GM23338 (cell line): ENCODE data around the gene EEF1AKMT4. TPM values are rescaled to one million over a fixed set of nuclear protein-coding genes. Genes with fewer than 3 reads are reported as not detected.

ENCODE experiments used
- ATAC-seq: fragments of 200-7000 bp; cut with Tn5 transposase; 3 replicates; pipeline ENCODE4 v1.9.1; 2020
- DNase-seq: peaks from one replicate; pipeline ENCODE4 v3.0.0-alpha.2; 2015; ENCODE audit warnings: low spot score
- H2AFZ ChIP-seq: fragments of 200-600 bp; sonication (generic); 2 replicates; pipeline ENCODE4 v1.8.0; 2016; ENCODE audit warnings: antibody characterized with exemption, mild to moderate bottlenecking, moderate library complexity
- H3F3A ChIP-seq: fragments of 200-600 bp; sonication (generic); replicated peaks from 2 replicates; pipeline ENCODE4 v1.8.0; 2017; ENCODE audit warnings: antibody characterized with exemption, mixed run types, low read depth
- H3K27ac ChIP-seq: fragments of 200-600 bp; sonication (generic); 2 replicates; pipeline ENCODE4 v1.6.1; 2016; ENCODE audit warnings: low read depth
- H3K27me3 ChIP-seq: fragments of 200-600 bp; sonication (generic); 2 replicates; pipeline ENCODE4 v1.8.0; 2016; ENCODE audit warnings: mild to moderate bottlenecking, mixed run types, moderate library complexity; ENCODE audit not compliant: insufficient read depth
- H3K36me3 ChIP-seq: fragments of 200-600 bp; sonication (generic); 2 replicates; pipeline ENCODE4 v1.8.0; 2016; ENCODE audit warnings: mild to moderate bottlenecking; ENCODE audit not compliant: insufficient read depth
- H3K4me1 ChIP-seq: fragments of 200-600 bp; sonication (generic); 2 replicates; pipeline ENCODE4 v1.8.0; 2016; ENCODE audit warnings: mild to moderate bottlenecking, moderate library complexity; ENCODE audit not compliant: insufficient read depth
- H3K4me2 ChIP-seq: fragments of 200-600 bp; sonication (generic); 2 replicates; pipeline ENCODE4 v1.7.1; 2017; ENCODE audit warnings: mixed run types
- H3K4me3 ChIP-seq: fragments of 200-600 bp; sonication (generic); 2 replicates; pipeline ENCODE4 v1.6.1; 2016; ENCODE audit warnings: mixed run types
- H3K79me2 ChIP-seq: fragments of 200-600 bp; sonication (generic); replicated peaks from 2 replicates; pipeline ENCODE4 v1.8.0; 2017; ENCODE audit warnings: mild to moderate bottlenecking; ENCODE audit not compliant: insufficient read depth
- H3K9me2 ChIP-seq: fragments of 200-600 bp; sonication (generic); 2 replicates; pipeline ENCODE4 v1.8.0; 2017; ENCODE audit not compliant: insufficient read depth
- H4K20me1 ChIP-seq: fragments of 200-600 bp; sonication (generic); replicated peaks from 2 replicates; pipeline ENCODE4 v1.8.0; 2017; ENCODE audit warnings: mild to moderate bottlenecking; ENCODE audit not compliant: insufficient read depth
- H3K27ac Mint-ChIP-seq: 2 replicates; pipeline ENCODE4 v1.8.0; 2020; ENCODE audit warnings: inconsistent platforms, mild to moderate bottlenecking, moderate library complexity, mixed read lengths
- H3K27me3 Mint-ChIP-seq: 3 replicates; pipeline ENCODE4 v1.8.0; 2022; ENCODE audit warnings: low read depth, mild to moderate bottlenecking, moderate library complexity, mixed read lengths, inconsistent platforms; ENCODE audit not compliant: insufficient read depth, poor library complexity
- H3K36me3 Mint-ChIP-seq: 3 replicates; pipeline ENCODE4 v1.8.0; 2021; ENCODE audit warnings: low read depth, mild to moderate bottlenecking, inconsistent platforms, moderate library complexity, mixed read lengths
- H3K4me1 Mint-ChIP-seq: 3 replicates; pipeline ENCODE4 v1.8.0; 2020; ENCODE audit warnings: mild to moderate bottlenecking, inconsistent platforms, mixed read lengths
- H3K4me3 Mint-ChIP-seq: 3 replicates; pipeline ENCODE4 v1.8.0; 2021; ENCODE audit warnings: moderate library complexity, mild to moderate bottlenecking, inconsistent platforms, mixed read lengths
- H3K9me3 Mint-ChIP-seq: 3 replicates; pipeline ENCODE4 v1.8.0; 2020; ENCODE audit warnings: moderate library complexity, mild to moderate bottlenecking, inconsistent platforms, mixed read lengths
- CTCF ChIP-seq, 2 experiments: fragments of 200-600 bp in 1 of 2; sonication (generic) in 1 of 2; conservative IDR thresholded peaks; 2 replicates each; pipeline versions ENCODE4 v1.5.1 to v1.6.1; 2016 to 2017; ENCODE audit warnings: antibody characterized with exemption in 2 of 2, low read depth in 2 of 2, mild to moderate bottlenecking in 2 of 2, moderate library complexity in 1 of 2
- ETS1 ChIP-seq: IDR thresholded peaks from 2 replicates; pipeline ENCODE4 v1.6.1; 2016; ENCODE audit warnings: antibody characterized with exemption
- EZH2 ChIP-seq: fragments of 200-600 bp; sonication (generic); IDR thresholded peaks from one replicate; pipeline ENCODE4 v1.8.0; 2017; ENCODE audit warnings: antibody characterized with exemption, mild to moderate bottlenecking, low read depth; ENCODE audit not compliant: unreplicated experiment
- EZH2phosphoT487 ChIP-seq: fragments of 200-600 bp; sonication (generic); IDR thresholded peaks from one replicate; pipeline ENCODE4 v1.8.1; 2018; ENCODE audit warnings: antibody characterized with exemption; ENCODE audit not compliant: unreplicated experiment
- NANOG ChIP-seq: IDR thresholded peaks from 2 replicates; pipeline ENCODE4 v1.6.1; 2016; ENCODE audit warnings: antibody characterized with exemption, borderline replicate concordance
- POLR2AphosphoS5 ChIP-seq: IDR thresholded peaks from 2 replicates; pipeline ENCODE4 v1.6.1; 2016; ENCODE audit warnings: antibody characterized with exemption, low read depth
- REST ChIP-seq: IDR thresholded peaks from one replicate; pipeline ENCODE4 v1.6.1; 2018; ENCODE audit warnings: antibody characterized with exemption; ENCODE audit not compliant: unreplicated experiment
- STAT1 ChIP-seq: IDR thresholded peaks from one replicate; pipeline ENCODE4 v1.6.1; 2016; ENCODE audit warnings: antibody characterized with exemption; ENCODE audit not compliant: unreplicated experiment
- ZNF114 ChIP-seq: fragments of 250-450 bp; sonication (Bioruptor Pico); IDR thresholded peaks from 2 replicates; pipeline ENCODE4 v1.5.0; 2020; ENCODE audit warnings: mild to moderate bottlenecking, moderate library complexity
- ZNF331 ChIP-seq: fragments of 250-450 bp; sonication (Bioruptor Pico); IDR thresholded peaks from 2 replicates; pipeline ENCODE4 v1.5.0; 2020; ENCODE audit warnings: low read depth, mild to moderate bottlenecking, moderate library complexity
- polyA plus RNA-seq: library from polyadenylated mRNA; unstranded; fragments of >200 nt; fragmentation: Nextera tagmentation; extraction: Ambion mirVana; gene quantifications from 2 replicates; pipeline ENCODE4 v1.2.1, GENCODE V29; 2016
- total RNA-seq: library from RNA; depleted of rRNA; stranded (reverse); fragments of >200 nt; shearing (Covaris generic); gene quantifications from 2 replicates; pipeline ENCODE4 v1.2.3, GENCODE V29; 2014

Gene EEF1AKMT4
- total and polyA plus RNA-seq, 2 experiments from 2014 or later: 12.9 to 14.3 TPM

GRCh38 chr3:184241141-184241446 is 8.4 kb upstream of the EEF1AKMT4 start (continued):
- no peak for TF ChIP-seq NANOG
- TF ChIP-seq REST: no peak
- no peak for TF ChIP-seq CTCF (conservative IDR thresholded peaks at IDR 0.05; ENCODE audit: low read depth in 2 of 2)
- no peak for TF ChIP-seq POLR2AphosphoS5
- no peak for TF ChIP-seq STAT1

- peaks cover 11% of the 10 kb centered on the region for H3K27me3 ChIP-seq
- H3K4me1 Mint-ChIP-seq: peaks cover 10% of the 10 kb centered on the region
- no peak overlapping the region for H3K27ac ChIP-seq
- no peaks in the 10 kb centered on the region for H3F3A ChIP-seq
- H3K4me1 ChIP-seq: no peaks in the 10 kb centered on the region
- H3K36me3 Mint-ChIP-seq: peaks cover 40% of the 10 kb centered on the region
- TF ChIP-seq POLR2AphosphoS5 (peak; percentile 49), ETS1 (no peak), EZH2 (no peak), ZNF331 (CRISPR knock-in tag) (no peak), REST (peak; percentile 22), NANOG (no peak), CTCF (conservative IDR thresholded peaks at IDR 0.05; ENCODE audit: low read depth in 2 of 2) (peak; percentile 36 to 73; a peak in 3 of 4 replicates), ZNF114 (CRISPR knock-in tag) (no peak), EZH2phosphoT487 (no peak)
- H3K4me3 ChIP-seq: peak overlapping the region; percentile 62
- H3K9me2 ChIP-seq: no peaks in the 10 kb centered on the region
- ATAC-seq (peak; percentile 80), DNase-seq (peak; percentile 79)
- 0 out of 2 replicates have a peak, but pooled peaks cover 2% of the 10 kb centered on the region for H3K79me2 ChIP-seq
- H2AFZ ChIP-seq: no peak overlapping the region
- no peaks in the 10 kb centered on the region for H3K9me3 Mint-ChIP-seq
- peak overlapping the region; percentile 84 for H3K4me2 ChIP-seq
- peaks cover 16% of the 10 kb centered on the region for H4K20me1 ChIP-seq
- peaks cover 9% of the 10 kb centered on the region for H3K27me3 Mint-ChIP-seq
- H3K4me3 Mint-ChIP-seq: peak overlapping the region; percentile 49
- H3K27ac Mint-ChIP-seq: no peak overlapping the region
- peaks cover 3% of the 10 kb centered on the region; the same call in 1 of the 2 replicates for H3K36me3 ChIP-seq
Measured at GRCh38 chr3:184241447-184242296, 7.8 kb upstream of the EEF1AKMT4 start.
